DND-41 (cell line): ENCODE data around the gene HAPLN3.

ENCODE experiments used
- CTCF ChIP-seq: IDR thresholded peaks from 2 replicates; pipeline ENCODE4 v1.5.1; 2012; ENCODE audit warnings: borderline replicate concordance, low read length, moderate library complexity, mild to moderate bottlenecking; ENCODE audit not compliant: poor library complexity, severe bottlenecking; ENCODE audit errors: extremely low read depth
- EZH2 ChIP-seq: IDR thresholded peaks from 3 replicates; pipeline ENCODE4 v1.6.1; 2012; ENCODE audit warnings: borderline replicate concordance, low read depth, mild to moderate bottlenecking, moderate library complexity, low read length, inconsistent platforms; ENCODE audit not compliant: severe bottlenecking

DNA sequence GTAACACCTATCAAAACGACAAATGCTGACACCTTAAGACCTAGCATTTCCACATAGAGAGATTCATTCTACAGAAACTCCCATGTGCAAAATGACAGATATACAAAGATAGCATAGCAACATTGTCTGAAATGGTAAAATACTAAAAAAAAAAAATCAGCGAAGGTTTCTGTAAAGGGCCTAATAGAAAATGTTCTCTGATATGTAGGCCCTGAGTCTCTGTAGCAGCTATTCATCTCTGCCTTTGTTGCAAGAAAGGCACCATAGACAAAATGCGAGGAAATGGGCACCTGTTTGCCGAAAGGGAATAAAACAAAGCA lies 18.5 kb upstream of the HAPLN3 start:
- TF ChIP-seq CTCF, result no peak
- no peak for TF ChIP-seq EZH2
